PC-9 (cell line): Measurements from ENCODE around the gene CES3.

Source experiments
- CTCF ChIP-seq: fragments of 200-600 bp; sonication (generic); conservative IDR thresholded peaks from 2 replicates; pipeline ENCODE4 v1.6.1; 2017; ENCODE audit warnings: mixed run types, antibody characterized with exemption, mild to moderate bottlenecking, moderate library complexity
- EZH2 ChIP-seq: fragments of 200-600 bp; sonication (generic); IDR thresholded peaks from 2 replicates; pipeline ENCODE4 v1.8.0; 2017; ENCODE audit warnings: antibody characterized with exemption, low read depth

GRCh38 chr16:66932076-66932475, 29.0 kb upstream of the CES3 start:
- no peak for TF ChIP-seq CTCF
- no peak for TF ChIP-seq EZH2
